K562 (cell line): ENCODE results near the gene TRIM71. TPM values are rescaled to one million over a fixed set of nuclear protein-coding genes. Genes with fewer than 3 reads are reported as not detected.

Source experiments
- ATAC-seq: fragments of 200-7000 bp; cut with Tn5 transposase; 3 replicates; pipeline ENCODE4 v1.9.1; 2020; ENCODE audit warnings: moderate library complexity
- BruUV-seq: library from RNA; stranded (reverse); fragments of 400-500 nt; replicated peaks from 2 replicates; lab custom pipeline; 2021; lab: Mats Ljungman, UMichigan
- CTCF ChIA-PET: fragments of 300-600 bp; formaldehyde crosslinking; extraction: SDS; loops from one replicate; lab custom pipeline; 2021; ENCODE audit warnings: low intra/inter-chr PET ratio; lab: Yijun Ruan, JAX
- POLR2A ChIA-PET: fragments of 300-600, 350-650 bp; sonication (Branson Sonifier 250); formaldehyde crosslinking; extraction: SDS; loops from one replicate; lab custom pipeline; 2021; ENCODE audit warnings: antibody characterized with exemption, inconsistent platforms; lab: Yijun Ruan, JAX
- DNase-seq, 4 experiments: peaks; one replicate each; pipeline versions ENCODE4 v3.0.0 to v3.0.0-alpha.2; 2011 to 2018; ENCODE audit warnings: low spot score in 3 of 4, mixed read lengths in 3 of 4; ENCODE audit errors: extremely low read depth in 1 of 4
- FAIRE-seq: peaks from 2 replicates; lab custom pipeline; 2011; peaks lifted over from hg19 to GRCh38; lab: Jason Lieb, UNC
- H2AFZ ChIP-seq: 2 replicates; pipeline ENCODE4 v1.6.0; 2011; ENCODE audit warnings: low read depth, low read length, control low read depth, inconsistent platforms
- H3K27ac ChIP-seq: fragments of 200-600 bp; 3 replicates; pipeline ENCODE4 v1.8.0; 2011; ENCODE audit warnings: low read depth, mild to moderate bottlenecking, control low read depth, inconsistent platforms, low read length, moderate library complexity, mixed read lengths; ENCODE audit errors: extremely low read depth
- H3K27me3 ChIP-seq, 2 experiments: fragments of 300-600 bp in 1 of 2; 2 replicates in 1 of 2; 3 replicates in 1 of 2; pipeline versions ENCODE4 v1.6.0 to v1.8.0; 2011; ENCODE audit warnings: inconsistent platforms in 2 of 2, low read length in 2 of 2, mild to moderate bottlenecking in 1 of 2, mixed read lengths in 1 of 2, moderate library complexity in 1 of 2; ENCODE audit not compliant: control insufficient read depth in 2 of 2, insufficient read depth in 2 of 2
- H3K36me3 ChIP-seq: fragments of 300-600 bp; 3 replicates; pipeline ENCODE4 v1.8.0; 2011; ENCODE audit warnings: mild to moderate bottlenecking, low read length, inconsistent platforms; ENCODE audit not compliant: control insufficient read depth, insufficient read depth
- H3K4me1 ChIP-seq, 2 experiments: fragments of 200-600 bp in 1 of 2; replicated peaks in 1 of 2; 2 replicates in 1 of 2; 3 replicates in 1 of 2; pipeline versions ENCODE4 v1.5.1 to v1.8.0; 2011; ENCODE audit warnings: inconsistent platforms in 2 of 2, low read length in 2 of 2, mild to moderate bottlenecking in 1 of 2, mixed read lengths in 1 of 2, moderate library complexity in 1 of 2; ENCODE audit not compliant: control insufficient read depth in 2 of 2, insufficient read depth in 2 of 2
- H3K4me2 ChIP-seq: 2 replicates; pipeline ENCODE4 v1.6.1; 2011; ENCODE audit warnings: low read length, control low read depth, inconsistent platforms, mixed read lengths; ENCODE audit not compliant: insufficient read depth
- H3K4me3 ChIP-seq: fragments of 200-600 bp; sonication (generic), shearing (Covaris generic); 2 replicates; pipeline ENCODE4 v1.5.1; 2016; ENCODE audit warnings: control low read depth, inconsistent platforms
- H3K79me2 ChIP-seq: fragments of 200-600 bp; 3 replicates; pipeline ENCODE4 v1.8.0; 2011; ENCODE audit warnings: low read length, inconsistent platforms; ENCODE audit not compliant: control insufficient read depth, insufficient read depth
- H3K9ac ChIP-seq, 2 experiments: 2 replicates each; pipeline versions ENCODE4 v1.6.0 to v1.6.1; 2011; ENCODE audit warnings: low read depth in 2 of 2, low read length in 2 of 2, control low read depth in 1 of 2, inconsistent platforms in 1 of 2, mild to moderate bottlenecking in 1 of 2, mixed read lengths in 1 of 2; ENCODE audit not compliant: insufficient read depth in 1 of 2
- H3K9me1 ChIP-seq: one replicate; pipeline ENCODE4 v1.6.0; 2011; ENCODE audit warnings: inconsistent platforms, mild to moderate bottlenecking, low read length, moderate library complexity; ENCODE audit not compliant: control insufficient read depth, insufficient read depth
- H3K9me3 ChIP-seq: replicated peaks from 2 replicates; pipeline ENCODE4 v1.5.1; 2011; ENCODE audit warnings: low read depth, low read length, inconsistent platforms; ENCODE audit not compliant: control insufficient read depth, insufficient read depth
- H4K20me1 ChIP-seq: replicated peaks from 2 replicates; pipeline ENCODE4 v1.6.1; 2011; ENCODE audit warnings: low read length, inconsistent platforms, mixed read lengths; ENCODE audit not compliant: control insufficient read depth, insufficient read depth
- BMI1 ChIP-seq: fragments of 150-350 bp; IDR thresholded peaks from 2 replicates; pipeline ENCODE4 v1.6.1; 2014; ENCODE audit warnings: low read length
- GMEB1 ChIP-seq: fragments of 250-450 bp; sonication (Bioruptor Pico); IDR thresholded peaks from 2 replicates; pipeline ENCODE4 v1.4.0; 2020; ENCODE audit warnings: mild to moderate bottlenecking
- HOXB6 ChIP-seq: fragments of 250-450 bp; sonication (Bioruptor Pico); IDR thresholded peaks from 2 replicates; pipeline ENCODE4 v1.5.1; 2022; ENCODE audit warnings: mild to moderate bottlenecking, borderline replicate concordance
- PURB ChIP-seq: sonication (generic); formaldehyde crosslinking; IDR thresholded peaks from 2 replicates; pipeline ENCODE4 v1.9.0; 2021; ENCODE audit warnings: low read depth, mild to moderate bottlenecking, missing genetic modification reagents
- ZNF398 ChIP-seq: fragments of 250-450 bp; sonication (Bioruptor Pico); IDR thresholded peaks from 2 replicates; pipeline ENCODE4 v1.8.0; 2021; ENCODE audit warnings: moderate library complexity, mild to moderate bottlenecking, inconsistent platforms
- ZNF584 ChIP-seq: fragments of 200-800 bp; sonication (Bioruptor generic); IDR thresholded peaks from 2 replicates; pipeline ENCODE4 v1.6.1; 2016; ENCODE audit warnings: low read depth, mild to moderate bottlenecking, missing genetic modification characterization, missing compliant biosample characterization
- ZNF707 ChIP-seq: fragments of 250-450 bp; sonication (Bioruptor Pico); conservative IDR thresholded peaks from 2 replicates; pipeline ENCODE4 v1.8.0; 2022; ENCODE audit warnings: inconsistent platforms, mild to moderate bottlenecking, moderate library complexity
- whole genome bisulfite sequencing: fragments of 100-300 bp; shearing (Covaris generic); methylation state at CpG from one replicate; pipeline ENCODE4 v1.1.6; 2016; ENCODE audit warnings: low coverage, mixed read lengths; ENCODE audit not compliant: insufficient coverage; ENCODE audit errors: missing lambda C conversion rate; 5-methylcytosine and 5-hydroxymethylcytosine counted together
- in situ Hi-C: fragments of 300-500 bp; cut with MboI; formaldehyde crosslinking; loops from 4 replicates; pipeline ENCODE4 v1.15.0; 2018; ENCODE audit warnings: inconsistent platforms, mixed read lengths
- intact Hi-C: fragments of 100-400 bp; cut with micrococcal nuclease; formaldehyde crosslinking; loops from 2 replicates; pipeline ENCODE4 v1.14.2; 2022
- polyA plus RNA-seq, 8 experiments: library from polyadenylated mRNA; depleted of rRNA in 4 of 8; stranded (reverse) in 5 of 8; unstranded in 3 of 8; fragments of >200 nt; fragmentation: Nextera tagmentation in 2 of 8; fragmentation: Illumina TruSeq in 1 of 8; extraction: Ambion mirVana in 2 of 8; extraction: Trizol in 1 of 8; gene quantifications; 2 replicates each; pipeline versions ENCODE4 v1.2.1 to v1.2.3, GENCODE V29; 2011 to 2014; ENCODE audit warnings: inconsistent platforms in 1 of 8, missing spikeins in 1 of 8
- total RNA-seq, 7 experiments: library from RNA; depleted of rRNA in 6 of 7; stranded (reverse); fragments of >200 nt in 6 of 7; fragmentation: Illumina TruSeq in 2 of 7; extraction: Trizol in 2 of 7; gene quantifications; 2 replicates each; pipeline versions ENCODE4 v1.2.1 to v1.2.3, GENCODE V29; 2011 to 2021; ENCODE audit warnings: low replicate concordance in 1 of 7

The TRIM71 gene
- total and polyA plus RNA-seq, 9 of the 15 experiments (the other 6 are each of a cell fraction or from before 2014, with no cell fraction given): 0.04 to 0.11 TPM; not detected in 7

- TF ChIP-seq PURB (CRISPR knock-in tag) (no peak), GMEB1 (CRISPR knock-in tag) (no peak), BMI1 (no peak), ZNF584 (CRISPR knock-in tag) (no peak), ZNF707 (CRISPR knock-in tag) (no peak)
Measured at GRCh38 chr3:32819551-32820348, 2.0 kb downstream of the TRIM71 start (continued).

- in situ Hi-C loops (no loop called here), intact Hi-C loops (no loop called here)
- ChIA-PET POLR2A (interaction anchor here (0.6 to 1.9 kb wide), 5 partner anchors 8 to 97 kb away, joined by 3 to 7 read pairs (median 3); no protein-coding TSS in a partner anchor), CTCF (no interaction called here)
- no peaks in the 10 kb centered on the region for H3K36me3 ChIP-seq
- BruUV-seq: no TSS peak
- H3K9me1 ChIP-seq: no peaks in the 10 kb centered on the region
- WGBS: 0% methylated on average over 2 of the region's 2 CpGs
- H3K9ac ChIP-seq: no peak overlapping the region
- H4K20me1 ChIP-seq: no peaks in the 10 kb centered on the region
- no peak for DNase-seq
- no peaks in the 10 kb centered on the region for H3K79me2 ChIP-seq
- no peak overlapping the region for H2AFZ ChIP-seq
- H3K4me1 ChIP-seq: peaks cover 0 to 15% of the 10 kb centered on the region in 2 experiments; a peak in 2 of 5 replicates
- no peak overlapping the region for H3K4me2 ChIP-seq
- no peak overlapping the region for H3K4me3 ChIP-seq
- TF ChIP-seq ZNF398 (CRISPR knock-in tag) (no peak), HOXB6 (CRISPR knock-in tag) (no peak)
- H3K27ac ChIP-seq: no peak overlapping the region
- peak; percentile 29 for FAIRE-seq
- peaks cover 10% of the 10 kb centered on the region for H3K9me3 ChIP-seq
- peaks cover 54 to 64% of the 10 kb centered on the region in 2 experiments for H3K27me3 ChIP-seq
- ATAC-seq: no peak
Measured at GRCh38 chr3:32820430-32820829, 2.6 kb downstream of the TRIM71 start.
